IPS-15b (cell line): ENCODE measurements around the gene MRPS23.
A peak's percentile ranks its signal among the peaks of the same experiment; 100 is the strongest.
"Not testable (repeated sequence)": the region's sequence is repeated elsewhere in the genome, so short reads cannot be mapped to it uniquely, and the experiment has no call there.

Experiments used
- H3K27me3 ChIP-seq: one replicate; pipeline ENCODE4 v1.6.1; 2013; ENCODE audit warnings: low read length; ENCODE audit not compliant: control insufficient read depth, insufficient read depth
- H3K36me3 ChIP-seq: one replicate; pipeline ENCODE4 v1.6.1; 2013; ENCODE audit warnings: low read length; ENCODE audit not compliant: control insufficient read depth, insufficient read depth
- H3K4me1 ChIP-seq: one replicate; pipeline ENCODE4 v1.6.1; 2013; ENCODE audit warnings: mild to moderate bottlenecking, low read length; ENCODE audit not compliant: control insufficient read depth, insufficient read depth
- H3K4me3 ChIP-seq: one replicate; pipeline ENCODE4 v1.5.1; 2013; ENCODE audit warnings: low read depth, low read length
- H3K9ac ChIP-seq: one replicate; pipeline ENCODE4 v1.6.1; 2013; ENCODE audit warnings: low read depth, mild to moderate bottlenecking, low read length
- H3K9me3 ChIP-seq: one replicate; pipeline ENCODE4 v1.6.1; 2013; ENCODE audit warnings: mild to moderate bottlenecking, low read length; ENCODE audit not compliant: control insufficient read depth, insufficient read depth

Gene MRPS23

DNA sequence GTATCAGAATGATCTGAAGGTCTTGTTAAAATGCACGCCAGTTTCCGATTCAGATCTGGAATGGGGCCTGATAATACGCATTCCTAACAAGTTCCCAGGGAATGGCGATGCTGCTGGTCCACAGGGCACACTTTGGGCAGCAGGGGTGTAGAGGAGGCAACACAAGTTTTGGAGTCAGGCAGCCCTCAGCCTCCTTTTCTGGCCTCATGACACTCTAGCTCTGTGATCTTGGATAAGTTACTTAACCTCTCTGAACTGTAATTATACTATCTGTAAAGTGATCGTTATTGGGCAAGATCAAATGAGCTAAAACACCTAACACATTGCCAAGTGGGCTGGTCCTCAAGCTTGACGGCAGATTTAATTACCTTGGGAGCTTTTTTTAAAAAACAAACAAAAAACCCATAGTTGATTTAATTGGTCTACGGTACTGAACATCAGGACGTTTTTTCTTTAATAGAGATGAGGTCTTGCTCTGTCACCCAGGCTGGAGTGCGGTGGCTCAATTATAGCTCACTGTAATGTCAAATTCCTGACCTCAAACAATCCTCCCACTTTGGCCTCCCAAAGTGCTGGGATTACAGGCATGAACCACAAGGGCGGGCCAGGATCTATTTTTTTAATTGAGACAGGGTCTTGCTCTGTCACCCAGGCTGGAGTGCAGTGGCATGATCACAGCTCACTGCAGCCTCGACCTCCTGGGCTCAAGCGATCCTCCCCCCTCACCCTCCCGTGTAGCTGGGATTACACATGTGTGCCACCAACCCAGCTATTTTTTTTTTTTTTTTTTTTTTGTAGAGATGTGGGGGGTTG, 10.0 kb upstream of the MRPS23 start:
- H3K9ac ChIP-seq = no peak overlapping the region
- H3K4me3 ChIP-seq = no peak overlapping the region
- H3K9me3 ChIP-seq = no peaks in the 10 kb centered on the region
- H3K36me3 ChIP-seq = no peaks in the 10 kb centered on the region
- peaks cover 9% of the 10 kb centered on the region for H3K4me1 ChIP-seq
- H3K27me3 ChIP-seq = peaks cover 44% of the 10 kb centered on the region

DNA sequence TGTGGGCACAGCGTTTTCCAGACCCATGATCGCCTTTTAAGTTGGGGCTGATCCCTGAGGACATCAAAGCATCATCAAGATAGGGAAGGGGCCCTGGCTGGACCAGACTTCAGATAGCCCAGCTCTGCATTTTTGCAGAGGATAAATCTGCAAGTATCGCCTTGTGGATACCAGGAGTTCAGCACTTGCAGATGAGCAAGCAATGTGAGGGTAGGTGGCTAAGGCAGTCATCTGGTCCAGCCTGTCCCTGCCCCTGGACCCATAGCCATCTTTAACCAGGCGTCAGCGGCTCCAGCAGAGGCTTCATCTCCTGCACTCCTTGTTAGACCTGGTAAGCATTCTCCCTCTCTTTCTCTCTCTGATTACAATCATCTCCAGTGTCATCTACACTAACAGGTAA, 9.0 kb upstream of the MRPS23 start:
- H3K9ac ChIP-seq = no peak overlapping the region
- no peak overlapping the region for H3K4me3 ChIP-seq
- no peaks in the 10 kb centered on the region for H3K36me3 ChIP-seq
- peaks cover 9% of the 10 kb centered on the region for H3K4me1 ChIP-seq
- peaks cover 42% of the 10 kb centered on the region for H3K27me3 ChIP-seq
- no peaks in the 10 kb centered on the region for H3K9me3 ChIP-seq

DNA sequence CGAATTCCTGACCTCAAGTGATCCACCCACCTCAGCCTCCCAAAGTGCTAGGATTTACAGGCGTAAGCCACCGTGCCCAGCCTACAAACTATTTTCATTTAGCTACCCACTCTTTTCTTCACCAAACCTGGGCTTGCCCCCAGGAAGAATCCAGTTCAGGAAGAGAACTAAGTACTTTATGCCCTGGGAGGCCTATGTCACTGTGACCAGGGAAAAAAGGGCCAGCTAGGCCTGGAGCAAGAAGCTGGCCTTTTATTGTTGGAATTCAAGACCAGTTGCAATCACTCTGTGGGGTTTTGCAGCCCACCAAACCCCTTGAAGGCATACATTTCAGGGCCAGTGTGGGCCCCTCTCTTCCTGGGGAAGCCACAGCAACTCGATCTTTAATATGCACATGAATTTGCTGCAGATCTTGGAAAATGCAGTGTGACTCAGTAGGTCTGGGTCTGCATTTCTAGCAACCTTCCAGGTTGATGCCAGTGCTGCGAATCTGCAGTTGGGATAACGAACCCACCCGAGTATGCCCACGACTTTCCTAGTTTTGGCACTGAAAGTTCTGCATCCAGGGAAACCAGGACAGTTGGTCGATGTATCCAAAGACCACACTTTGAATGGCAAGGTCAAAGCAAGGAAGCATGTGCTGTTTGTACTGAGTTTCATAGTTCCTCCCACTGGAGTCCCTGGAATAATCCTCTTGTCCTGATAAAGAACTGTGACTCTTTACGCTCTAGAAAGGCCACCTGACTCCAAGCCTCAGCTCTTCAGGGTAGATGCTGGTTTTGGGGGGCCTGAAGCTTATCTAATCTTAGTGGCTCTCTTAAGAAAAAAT, 7.2 kb upstream of the MRPS23 start:
- no peak overlapping the region for H3K4me3 ChIP-seq
- peaks cover 28% of the 10 kb centered on the region for H3K27me3 ChIP-seq
- H3K9ac ChIP-seq = no peak overlapping the region
- H3K9me3 ChIP-seq = no peaks in the 10 kb centered on the region
- H3K36me3 ChIP-seq = no peaks in the 10 kb centered on the region
- peaks cover 3% of the 10 kb centered on the region for H3K4me1 ChIP-seq

DNA sequence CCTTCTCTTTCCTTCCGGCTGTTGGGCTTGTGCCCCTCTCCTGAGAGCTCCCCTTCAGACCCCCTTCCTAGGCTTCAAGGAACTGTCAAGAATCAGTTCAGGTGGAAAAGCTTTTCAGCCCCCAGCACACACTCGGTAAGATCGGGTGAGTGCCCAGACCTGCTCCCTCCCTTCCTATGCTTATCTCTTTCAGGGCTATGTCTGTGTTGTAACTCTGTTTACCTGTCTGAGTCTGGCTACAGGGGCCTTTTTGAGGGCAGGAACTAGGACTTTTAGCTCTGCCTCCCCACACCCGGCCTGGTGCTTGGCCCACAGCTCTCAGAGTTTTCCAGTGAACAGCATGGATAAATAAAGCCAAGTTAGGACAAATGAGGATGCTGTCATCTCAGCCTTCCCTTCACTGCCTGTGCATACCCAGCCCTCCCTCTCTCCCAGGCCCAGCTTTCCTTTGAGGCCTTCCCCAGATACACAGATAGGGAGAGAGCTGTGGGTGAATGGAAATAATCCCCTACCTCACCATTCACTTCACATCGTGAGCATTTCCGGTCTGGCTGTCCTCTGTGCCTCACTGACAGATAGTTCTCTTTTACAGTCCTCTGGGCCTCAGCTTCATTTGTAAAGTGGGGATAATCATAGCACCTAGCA, 5.7 kb upstream of the MRPS23 start:
- Histone ChIP-seq H3K27me3 (peaks cover 15% of the 10 kb centered on the region), H3K4me1 (peaks cover 7% of the 10 kb centered on the region), H3K36me3 (no peaks in the 10 kb centered on the region), H3K4me3 (no peak overlapping the region), H3K9ac (no peak overlapping the region), H3K9me3 (no peaks in the 10 kb centered on the region)

DNA sequence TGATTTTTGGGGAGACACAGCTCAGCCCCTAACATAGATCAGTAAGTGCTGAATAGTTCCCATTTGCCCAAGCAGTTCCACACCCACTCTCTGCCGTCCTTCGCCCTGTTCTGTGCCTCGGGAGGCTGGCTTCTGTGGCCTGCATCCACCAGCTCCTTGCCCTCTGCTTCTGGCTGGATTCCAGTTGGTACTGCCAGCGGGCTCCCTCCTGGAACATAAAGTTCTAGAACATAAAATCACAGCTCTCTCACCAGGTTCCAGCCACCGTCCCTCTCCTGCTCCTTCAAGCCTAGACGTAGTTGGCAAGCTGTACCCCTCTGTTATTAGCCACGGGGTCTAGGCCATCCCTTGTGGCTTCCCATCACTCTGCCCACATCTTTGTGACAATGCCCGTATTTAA, 3.9 kb upstream of the MRPS23 start:
- Histone ChIP-seq H3K36me3 (no peaks in the 10 kb centered on the region), H3K27me3 (peaks cover 2% of the 10 kb centered on the region), H3K4me3 (no peak overlapping the region), H3K4me1 (peaks cover 8% of the 10 kb centered on the region), H3K9ac (no peak overlapping the region), H3K9me3 (no peaks in the 10 kb centered on the region)

DNA sequence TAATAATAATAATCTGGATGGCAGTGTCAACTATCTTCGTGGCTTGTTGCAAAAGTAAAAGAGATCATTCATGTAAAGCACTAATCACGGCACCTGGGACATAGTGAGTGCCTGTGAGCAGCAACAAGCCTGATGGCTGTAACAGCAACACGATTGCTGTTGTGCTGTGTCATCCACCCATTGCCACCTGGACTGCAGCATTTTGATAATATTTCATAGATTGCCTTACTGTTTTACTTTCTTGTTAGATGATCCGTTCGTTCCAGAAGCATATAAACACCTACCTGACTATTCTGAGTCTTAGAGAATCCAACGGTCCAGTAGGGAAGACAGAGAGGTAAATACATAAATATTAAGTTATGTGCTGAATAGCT, 3.1 kb upstream of the MRPS23 start:
- Histone ChIP-seq H3K9me3 (no peaks in the 10 kb centered on the region), H3K4me1 (peaks cover 11% of the 10 kb centered on the region), H3K4me3 (no peak overlapping the region), H3K9ac (no peak overlapping the region), H3K27me3 (no peaks in the 10 kb centered on the region), H3K36me3 (no peaks in the 10 kb centered on the region)

DNA sequence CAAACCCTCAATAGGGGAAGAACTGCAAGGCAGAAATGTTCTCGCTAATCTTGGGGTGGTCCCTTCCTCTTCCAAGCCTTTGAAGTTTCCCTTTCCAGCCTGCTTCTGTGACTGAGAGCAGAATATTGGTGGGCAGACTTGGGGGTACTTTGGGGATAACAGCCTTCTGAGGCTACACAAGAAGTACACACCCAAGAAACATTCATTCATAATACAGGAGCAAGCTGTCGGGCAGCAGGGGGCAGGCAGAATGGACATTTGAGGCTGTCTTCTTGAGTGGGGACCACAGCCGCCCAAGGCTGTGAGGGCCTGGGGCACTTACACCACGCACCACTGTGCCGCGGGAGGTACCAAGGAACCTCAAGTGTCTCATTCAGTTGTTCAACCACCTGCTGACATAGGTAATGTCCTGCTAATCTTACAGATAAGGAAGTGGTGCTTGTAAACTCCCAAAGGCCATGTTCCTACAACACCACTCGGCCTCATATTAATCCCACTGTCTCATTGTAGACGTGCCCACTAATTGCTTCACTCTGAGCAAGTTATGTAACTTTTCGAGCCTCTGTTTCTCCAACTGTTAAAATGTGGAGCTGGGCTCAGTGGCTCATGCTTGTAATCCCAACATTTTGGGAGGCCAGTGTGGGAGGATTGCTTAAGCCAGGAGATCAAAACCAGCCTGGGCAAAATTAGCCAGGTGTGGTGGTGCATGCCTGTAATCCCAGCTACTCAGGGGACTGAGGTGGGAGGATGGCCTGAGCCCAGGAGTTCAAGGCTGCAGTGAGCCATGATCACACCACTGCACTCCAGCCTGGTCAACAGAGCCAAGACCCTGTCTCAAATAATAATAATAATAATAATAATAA, 2.5 kb upstream of the MRPS23 start:
- H3K4me1 ChIP-seq = peaks cover 11% of the 10 kb centered on the region
- no peaks in the 10 kb centered on the region for H3K9me3 ChIP-seq
- H3K9ac ChIP-seq = no peak overlapping the region
- no peak overlapping the region for H3K4me3 ChIP-seq
- no peaks in the 10 kb centered on the region for H3K27me3 ChIP-seq
- no peaks in the 10 kb centered on the region for H3K36me3 ChIP-seq

DNA sequence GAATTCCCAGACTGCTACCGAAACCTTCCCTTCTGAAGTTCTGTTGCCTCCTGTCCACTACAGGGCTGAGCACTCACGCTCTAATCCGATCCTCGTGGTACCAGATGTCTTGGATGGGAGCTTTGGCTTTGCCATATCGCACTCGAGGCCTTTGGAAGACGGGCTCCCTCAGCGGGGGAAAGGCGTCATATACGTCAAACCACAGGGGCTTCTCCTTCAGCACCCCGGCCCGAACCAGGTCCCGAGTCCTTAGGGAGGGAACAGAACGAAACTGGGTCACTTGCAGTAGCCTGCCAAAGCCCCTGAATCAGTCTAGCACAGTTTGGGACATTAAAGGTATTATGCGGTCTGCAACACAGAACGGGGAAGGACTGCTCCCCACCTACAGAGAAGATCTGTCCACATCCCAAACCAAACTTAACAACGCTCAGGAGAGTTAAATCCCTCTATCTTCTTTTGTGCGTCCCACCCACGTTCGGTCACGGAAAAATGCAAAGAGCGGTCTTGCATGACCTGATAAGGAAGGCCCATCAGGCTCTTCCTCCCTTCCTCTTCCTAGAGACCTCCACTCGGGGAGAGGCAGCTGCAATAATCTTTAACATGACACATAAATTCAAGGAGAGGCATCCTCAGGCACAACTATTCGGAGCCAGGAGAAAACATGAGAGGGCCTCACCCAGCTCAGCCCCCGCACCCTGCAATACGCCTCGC, 526 bp downstream of the MRPS23 start:
- Histone ChIP-seq H3K9me3 (no peaks in the 10 kb centered on the region), H3K4me1 (peaks cover 11% of the 10 kb centered on the region), H3K4me3 (peak overlapping the region; percentile 92), H3K9ac (peak overlapping the region; percentile 83), H3K36me3 (peaks cover 4% of the 10 kb centered on the region), H3K27me3 (no peaks in the 10 kb centered on the region)

DNA sequence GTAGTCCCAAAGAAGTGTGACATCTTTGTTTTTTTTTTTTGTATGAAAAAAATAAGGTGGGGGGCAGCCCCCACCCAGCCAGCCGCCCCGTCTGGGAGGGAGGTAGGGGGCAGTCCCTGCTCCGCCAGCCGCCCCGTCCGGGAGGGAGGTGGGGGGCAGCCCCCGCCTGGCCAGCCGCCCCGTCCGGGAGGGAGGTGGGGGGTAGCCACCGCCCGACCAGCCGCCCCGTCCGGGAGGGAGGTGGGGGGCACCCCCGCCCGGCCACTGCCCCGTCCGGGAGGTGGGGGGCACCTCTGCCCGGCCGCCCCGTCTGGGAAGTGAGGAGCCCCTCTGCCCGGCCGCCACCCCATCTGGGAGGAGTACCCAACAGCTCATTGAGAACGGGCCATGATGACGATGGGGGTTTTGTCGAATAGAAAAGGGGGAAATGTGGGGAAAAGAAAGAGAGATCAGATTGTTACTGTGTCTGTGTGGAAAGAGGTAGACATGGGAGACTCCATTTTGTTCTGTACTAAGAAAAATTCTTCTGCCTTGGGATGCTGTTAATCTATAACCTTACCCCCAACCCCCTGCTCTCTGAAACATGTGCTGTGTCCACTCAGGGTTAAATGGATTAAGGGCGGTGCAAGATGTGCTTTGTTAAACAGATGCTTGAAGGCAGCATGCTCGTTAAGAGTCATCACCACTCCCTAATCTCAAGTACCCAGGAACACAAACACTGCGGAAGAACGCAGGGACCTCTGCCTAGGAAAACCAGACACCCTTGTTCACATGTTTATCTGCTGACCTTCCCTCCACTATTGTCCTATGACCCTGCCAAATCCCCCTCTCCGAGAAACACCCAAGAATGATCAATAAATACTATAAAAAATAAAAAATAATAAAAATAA, 3.5 kb downstream of the MRPS23 start:
- not testable (repeated sequence) for H3K4me3 ChIP-seq, H3K9ac ChIP-seq, H3K4me1 ChIP-seq, H3K27me3 ChIP-seq, H3K9me3 ChIP-seq, H3K36me3 ChIP-seq

DNA sequence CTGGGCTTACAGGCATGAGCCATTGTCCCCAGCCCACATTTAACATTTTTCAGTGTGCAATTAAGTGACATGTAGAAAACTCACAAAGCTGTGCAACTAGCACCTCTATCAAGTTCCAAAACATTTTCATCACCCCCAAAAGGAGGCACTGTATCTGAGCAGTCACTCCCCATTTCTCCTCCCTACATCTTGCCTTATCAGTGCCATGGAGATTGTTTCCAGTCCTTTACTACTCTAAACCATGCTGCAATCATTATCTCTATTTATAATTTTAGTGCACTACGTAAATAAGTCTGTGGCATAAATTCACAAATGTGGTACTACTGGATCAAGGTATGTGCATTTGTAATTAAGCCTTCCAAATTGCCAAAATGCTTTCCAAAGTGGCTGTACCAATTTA, 7.6 kb downstream of the MRPS23 start:
- Histone ChIP-seq H3K9me3 (no peaks in the 10 kb centered on the region), H3K4me3 (no peak overlapping the region), H3K4me1 (no peaks in the 10 kb centered on the region), H3K36me3 (peaks cover 20% of the 10 kb centered on the region), H3K27me3 (no peaks in the 10 kb centered on the region), H3K9ac (no peak overlapping the region)
